ENCODE data around the gene VPS36.

- TF ChIP-seq POLR2AphosphoS5 (IDR thresholded peaks at IDR 0.05; ENCODE audit: low read depth, low read length) (no peak), POLR2A (IDR thresholded peaks at IDR 0.05; ENCODE audit: low read depth, low read length) (no peak), POU2F2 (IDR thresholded peaks at IDR 0.05; ENCODE audit: low read depth, low read length) (no peak)
Measured at GRCh38 chr13:52450793-52451116, 321 bp upstream of the VPS36 start.

Data from GM12891 (cell line).